Prostate gland (tissue), 2 donors: ENCODE measurements around the gene CLDN6. TPM values are rescaled to one million over a fixed set of nuclear protein-coding genes. Genes with fewer than 3 reads are reported as not detected.

Experiments
- DNase-seq: peaks from one replicate; pipeline ENCODE4 v3.0.0-alpha.2; 2019; ENCODE audit warnings: low spot score
- H3K27ac ChIP-seq, 2 donors: fragments of 200-600 bp; sonication (generic); 2 replicates each; pipeline ENCODE4 v1.5.1; 2017 to 2019
- H3K27me3 ChIP-seq: fragments of 200-600 bp; sonication (generic); replicated peaks from 2 replicates; pipeline ENCODE4 v1.5.1; 2019; ENCODE audit not compliant: insufficient read depth
- H3K36me3 ChIP-seq, 2 donors: fragments of 200-600 bp; sonication (generic); 1 replicate in 1 of 2; 2 replicates in 1 of 2; pipeline versions ENCODE4 v1.5.1 to v1.8.1; 2017 to 2019
- H3K4me1 ChIP-seq: fragments of 200-600 bp; sonication (generic); replicated peaks from 2 replicates; pipeline ENCODE4 v1.5.1; 2019
- H3K4me3 ChIP-seq, 2 donors: fragments of 200-600 bp; sonication (generic); 2 replicates each; pipeline ENCODE4 v1.5.1; 2017 to 2019
- H3K9me3 ChIP-seq: fragments of 200-600 bp; sonication (generic); 2 replicates; pipeline ENCODE4 v1.5.1; 2017
- CTCF ChIP-seq, 4 experiments: fragments of 200-600 bp in 2 of 4; fragments of 450-650 bp in 2 of 4; sonication (generic) in 2 of 4; IDR thresholded peaks; 1 replicate in 3 of 4; 2 replicates in 1 of 4; pipeline ENCODE4 v1.5.1; 2016 to 2019; ENCODE audit warnings: antibody characterized with exemption in 4 of 4, mild to moderate bottlenecking in 2 of 4, moderate library complexity in 2 of 4
- POLR2A ChIP-seq: fragments of 450-650 bp; IDR thresholded peaks from one replicate; pipeline ENCODE4 v1.6.1; 2016; ENCODE audit warnings: antibody characterized with exemption, mild to moderate bottlenecking
- POLR2AphosphoS5 ChIP-seq: sonication (generic); formaldehyde crosslinking; IDR thresholded peaks from one replicate; pipeline ENCODE4 v1.6.1; 2017; ENCODE audit warnings: antibody characterized with exemption
- WGBS: methylation state at CpG from one replicate; pipeline ENCODE4 v1.1.5; 2018; 5-methylcytosine and 5-hydroxymethylcytosine counted together
- intact Hi-C: fragments of 100-400 bp; cut with DNase I; formaldehyde crosslinking; loops from one replicate; pipeline ENCODE4 v1.14.2; 2022
- total RNA-seq, 2 donors: library from RNA; depleted of rRNA; stranded (reverse); fragments of >200 nt; gene quantifications; one replicate each; pipeline ENCODE4 v1.1.0, GENCODE V29; 2016

The CLDN6 gene
- total RNA-seq, 2 donors from 2014 or later, result 0.14 TPM; not detected in 1

GRCh38 chr16:2987833-2988232, 30.1 kb downstream of the CLDN6 start:
- TF ChIP-seq POLR2AphosphoS5 (no peak), POLR2A (no peak), CTCF (IDR thresholded peaks at IDR 0.05) (no peak)
- Histone ChIP-seq H3K4me1 (no peaks in the 10 kb centered on the region), H3K27ac (no peak overlapping the region), H3K36me3 (no peaks in the 10 kb centered on the region), H3K4me3 (no peak overlapping the region), H3K9me3 (no peaks in the 10 kb centered on the region), H3K27me3 (no peaks in the 10 kb centered on the region)
- intact Hi-C loops, result no loop called here
- DNase-seq, result no peak
- WGBS, result 34% methylated on average over 8 of the region's 8 CpGs

- intact Hi-C loops, result no loop called here
- no peaks in the 10 kb centered on the region for H3K9me3 ChIP-seq
- no peaks in the 10 kb centered on the region for H3K27me3 ChIP-seq
- TF ChIP-seq POLR2AphosphoS5 (no peak), CTCF (IDR thresholded peaks at IDR 0.05) (no peak), POLR2A (no peak)
- H3K36me3 ChIP-seq, result no peaks in the 10 kb centered on the region
- no peaks in the 10 kb centered on the region for H3K4me1 ChIP-seq
- DNase-seq, result no peak
- 79% methylated on average over 9 of the region's 9 CpGs for WGBS
- no peak overlapping the region for H3K27ac ChIP-seq
- no peak overlapping the region for H3K4me3 ChIP-seq
These were observed 30.7 kb downstream of the CLDN6 start for GRCh38 chr16:2987286-2987685.

GRCh38 chr16:2986623-2987188, 31.3 kb downstream of the CLDN6 start:
- TF ChIP-seq CTCF (IDR thresholded peaks at IDR 0.05) (no peak), POLR2AphosphoS5 (no peak), POLR2A (no peak)
- Histone ChIP-seq H3K4me1 (no peaks in the 10 kb centered on the region), H3K27me3 (no peaks in the 10 kb centered on the region), H3K4me3 (no peak overlapping the region), H3K36me3 (no peaks in the 10 kb centered on the region), H3K9me3 (no peaks in the 10 kb centered on the region), H3K27ac (no peak overlapping the region)
- DNase-seq, result no peak
- intact Hi-C loops, result no loop called here
- WGBS, result 82% methylated on average over 13 of the region's 17 CpGs

- H3K36me3 ChIP-seq, result no peaks in the 10 kb centered on the region
- H3K4me1 ChIP-seq, result no peaks in the 10 kb centered on the region
- WGBS, result 65% methylated on average over 13 of the region's 15 CpGs
- no peak for DNase-seq
- no peak overlapping the region for H3K4me3 ChIP-seq
- H3K9me3 ChIP-seq, result no peaks in the 10 kb centered on the region
- H3K27ac ChIP-seq, result no peak overlapping the region
- no peaks in the 10 kb centered on the region for H3K27me3 ChIP-seq
- TF ChIP-seq CTCF (IDR thresholded peaks at IDR 0.05) (no peak), POLR2A (no peak), POLR2AphosphoS5 (no peak)
- intact Hi-C loops, result no loop called here
These were observed 32.1 kb downstream of the CLDN6 start for GRCh38 chr16:2985893-2986355.

- no peak for TF ChIP-seq CTCF (IDR thresholded peaks at IDR 0.05)
- no peak for TF ChIP-seq POLR2A
- no peak for TF ChIP-seq POLR2AphosphoS5
- 38% methylated on average over 9 of the region's 9 CpGs for WGBS
- Histone ChIP-seq H3K36me3 (no peaks in the 10 kb centered on the region), H3K4me3 (no peak overlapping the region), H3K27me3 (no peaks in the 10 kb centered on the region), H3K27ac (no peak overlapping the region), H3K4me1 (no peaks in the 10 kb centered on the region), H3K9me3 (no peaks in the 10 kb centered on the region)
- intact Hi-C loops, result no loop called here
- no peak for DNase-seq
These were observed 32.5 kb downstream of the CLDN6 start for GRCh38 chr16:2985462-2985861.
